Posterior cingulate gyrus (tissue), 11 donors: Measurements from ENCODE around the gene ZNF157.
A peak's percentile ranks its signal among the peaks of the same experiment; 100 is the strongest.

Experiments
- DNase-seq, 10 donors: peaks; one replicate each; pipeline versions ENCODE4 v3.0.0 to v3.0.0-alpha.2; 2020 to 2021; ENCODE audit warnings: mixed read lengths in 3 of 10
- intact Hi-C: fragments of 100-400 bp; cut with DNase I; formaldehyde crosslinking; loops from one replicate; pipeline ENCODE4 v1.15.1; 2023

Gene ZNF157

GRCh38 chrX:47446431-47446830, 76.1 kb downstream of the ZNF157 start:
- no peak for DNase-seq
- intact Hi-C loops = no loop called here

GRCh38 chrX:47446971-47447370, 76.6 kb downstream of the ZNF157 start:
- no peak for DNase-seq
- intact Hi-C loops = no loop called here

GRCh38 chrX:47447607-47448006, 77.2 kb downstream of the ZNF157 start:
- DNase-seq = no peak

GRCh38 chrX:47448165-47448806, 77.9 kb downstream of the ZNF157 start:
- DNase-seq = no peak
- intact Hi-C loops = no loop called here

More at GRCh38 chrX:47447607-47448006, 77.2 kb downstream of the ZNF157 start:
- intact Hi-C loops = no loop called here

GRCh38 chrX:47452112-47452511, 81.7 kb downstream of the ZNF157 start:
- intact Hi-C loops = no loop called here
- DNase-seq = peak in 2 of 10 donors; percentile 8 to 83

GRCh38 chrX:47456080-47456479, 85.7 kb downstream of the ZNF157 start:
- no peak for DNase-seq
- intact Hi-C loops = no loop called here

- intact Hi-C loops = no loop called here
- DNase-seq = no peak
Measured at GRCh38 chrX:47458528-47458927, 88.2 kb downstream of the ZNF157 start.

GRCh38 chrX:47460561-47460960, 90.2 kb downstream of the ZNF157 start:
- intact Hi-C loops = no loop called here
- DNase-seq = no peak
